ENCODE data around the gene TMEM62. TPM values are rescaled to one million over a fixed set of nuclear protein-coding genes. Genes with fewer than 3 reads are reported as not detected.

Gene TMEM62
- total RNA-seq, result 10 to 100 TPM; 14.0 to 14.3 TPM

GRCh38 chr15:43133430-43134156, at the start of gene TMEM62:
Gene TMEM62, plus strand, starts transcription at chr15:43133586. Its CDS starts 217 bp downstream, at chr15:43133803.

GRCh38 chr15:43105778-43106485, 27.5 kb upstream of the TMEM62 start, which contains the start of gene UBR1:
Gene UBR1, minus strand, starts transcription at chr15:43106038. Its CDS starts 16 bp downstream, at chr15:43106022.

GRCh38 chr15:43185157-43186002, 52.0 kb downstream of the TMEM62 start, which contains the start of gene CCNDBP1:
Gene CCNDBP1, plus strand, starts transcription at chr15:43185403. Its CDS starts 96 bp downstream, at chr15:43185499.

GRCh38 chr15:43220991-43221403, 87.6 kb downstream of the TMEM62 start, which contains the start of gene EPB42:
Gene EPB42, minus strand, starts transcription at chr15:43221018. Its CDS starts 193 bp downstream, at chr15:43220825.

Other genes with a start within 250 kb of the TMEM62 start
- 10 to 100 TPM; 13.1 to 14.4 TPM for gene TTBK2, start 212.8 kb upstream of the TMEM62 start, total RNA-seq
- gene UBR1, start 27.5 kb upstream of the TMEM62 start, total RNA-seq, result 10 to 100 TPM; 38.6 to 41.4 TPM
- gene CCNDBP1, start 51.8 kb downstream of the TMEM62 start, total RNA-seq, result 10 to 100 TPM; 83.4 to 87.0 TPM
- not detected for gene EPB42, start 87.4 kb downstream of the TMEM62 start, total RNA-seq
- gene TGM5, start 133.3 kb downstream of the TMEM62 start, total RNA-seq, result not detected
- gene TGM7, start 168.7 kb downstream of the TMEM62 start, total RNA-seq, result not detected
- 10 to 100 TPM; 10.5 to 11.1 TPM for gene LCMT2, start 197.0 kb downstream of the TMEM62 start, total RNA-seq
- 10 to 100 TPM; 30.9 to 31.3 TPM for gene ZSCAN29, start 237.5 kb downstream of the TMEM62 start, total RNA-seq
- 10 to 100 TPM; 25.2 to 30.8 TPM for gene TUBGCP4, start 237.5 kb downstream of the TMEM62 start, total RNA-seq

All from activated naive CD4-positive, alpha-beta T cell treated with anti-CD3 and anti-CD28 coated beads, Interleukin-2, amount 10 ng/mL, durations not matched to agents 5 hours and 36 hours (primary cell).